ENCODE results near the gene ABCD2. TPM values are rescaled to one million over a fixed set of nuclear protein-coding genes. Genes with fewer than 3 reads are reported as not detected.
"Not testable (repeated sequence)": the region's sequence is repeated elsewhere in the genome, so short reads cannot be mapped to it uniquely, and the experiment has no call there.

Gene ABCD2
- polyA plus RNA-seq, 1 donor from 2014 or later, result 1.5 TPM

GRCh38 chr12:39620659-39621658 is 1.4 kb upstream of the ABCD2 start:
- Mint-ChIP-seq H3K4me3 (no peak overlapping the region), H3K36me3 (no peaks in the 10 kb centered on the region), H3K4me1 (peaks cover 15 to 23% (median 18%) of the 10 kb centered on the region in 3 donors), H3K9me3 (no peaks in the 10 kb centered on the region), H3K27me3 (no peaks in the 10 kb centered on the region), H3K27ac (no peak overlapping the region)

GRCh38 chr12:39619316-39619659 is 315 bp downstream of the ABCD2 start:
- Mint-ChIP-seq H3K4me1 (peaks cover 16 to 28% (median 18%) of the 10 kb centered on the region in 3 donors), H3K27me3 (no peaks in the 10 kb centered on the region), H3K27ac (peak overlapping the region in 1 of 3 donors; percentile 85), H3K36me3 (peaks cover 1% of the 10 kb centered on the region), H3K4me3 (no peak overlapping the region), H3K9me3 (no peaks in the 10 kb centered on the region)

DNA sequence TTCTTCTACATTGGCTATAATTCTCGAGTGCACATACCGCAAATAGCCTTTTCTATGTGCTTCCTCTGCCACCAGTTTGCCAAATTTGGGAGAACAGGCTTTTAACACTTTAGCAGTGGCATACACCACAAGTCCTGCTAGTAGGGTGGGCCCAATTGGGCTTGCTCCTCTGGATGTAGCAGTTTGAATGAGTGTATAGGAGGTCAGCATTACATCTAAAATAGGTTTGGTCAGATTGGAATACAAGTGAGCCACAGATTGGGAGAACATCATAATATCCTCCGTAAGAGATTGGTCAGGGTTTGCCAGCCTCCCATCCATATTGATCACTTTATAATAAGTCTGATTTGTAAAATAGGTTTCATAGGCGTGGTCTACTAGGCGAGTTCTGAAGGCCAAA is 902 bp downstream of the ABCD2 start:
- H3K27me3 Mint-ChIP-seq, result no peaks in the 10 kb centered on the region
- H3K27ac Mint-ChIP-seq, result peak overlapping the region in 1 of 3 donors; percentile 85
- H3K4me3 Mint-ChIP-seq, result no peak overlapping the region
- no peaks in the 10 kb centered on the region for H3K9me3 Mint-ChIP-seq
- peaks cover 1% of the 10 kb centered on the region for H3K36me3 Mint-ChIP-seq
- H3K4me1 Mint-ChIP-seq, result peaks cover 16 to 29% (median 24%) of the 10 kb centered on the region in 3 donors

- Mint-ChIP-seq H3K27me3 (no peaks in the 10 kb centered on the region), H3K36me3 (peaks cover 1% of the 10 kb centered on the region), H3K27ac (peak overlapping the region in 2 of 3 donors; percentile 61 to 85), H3K4me1 (peaks cover 18 to 31% (median 25%) of the 10 kb centered on the region in 3 donors), H3K4me3 (no peak overlapping the region), H3K9me3 (no peaks in the 10 kb centered on the region)
Observed at GRCh38 chr12:39617887-39618286, 1.7 kb downstream of the ABCD2 start.

GRCh38 chr12:39616666-39617065 is 2.9 kb downstream of the ABCD2 start:
- H3K27me3 Mint-ChIP-seq, result no peaks in the 10 kb centered on the region
- peaks cover 1% of the 10 kb centered on the region for H3K36me3 Mint-ChIP-seq
- H3K9me3 Mint-ChIP-seq, result no peaks in the 10 kb centered on the region
- H3K4me1 Mint-ChIP-seq, result peaks cover 18 to 25% (median 22%) of the 10 kb centered on the region in 3 donors
- peak overlapping the region; percentile 2 to 70 (median 23) for H3K4me3 Mint-ChIP-seq
- H3K27ac Mint-ChIP-seq, result no peak overlapping the region

- Mint-ChIP-seq H3K36me3 (peaks cover 1% of the 10 kb centered on the region), H3K9me3 (no peaks in the 10 kb centered on the region), H3K27ac (no peak overlapping the region), H3K27me3 (no peaks in the 10 kb centered on the region), H3K4me3 (peak overlapping the region; percentile 2 to 70 (median 23)), H3K4me1 (peaks cover 18 to 23% (median 19%) of the 10 kb centered on the region in 3 donors)
Observed at GRCh38 chr12:39616251-39616650, 3.4 kb downstream of the ABCD2 start.

- Mint-ChIP-seq H3K27ac (peak overlapping the region in 1 of 3 donors; percentile 36), H3K4me1 (peaks cover 14 to 21% (median 17%) of the 10 kb centered on the region in 3 donors), H3K9me3 (no peaks in the 10 kb centered on the region), H3K4me3 (peak overlapping the region in 1 of 4 donors; percentile 24), H3K27me3 (no peaks in the 10 kb centered on the region), H3K36me3 (peaks cover 1% of the 10 kb centered on the region)
Observed at GRCh38 chr12:39613525-39613924, 6.1 kb downstream of the ABCD2 start.

GRCh38 chr12:39612250-39612649 is 7.4 kb downstream of the ABCD2 start:
- Mint-ChIP-seq H3K4me1 (peaks cover 10 to 17% (median 11%) of the 10 kb centered on the region in 3 donors), H3K27me3 (no peaks in the 10 kb centered on the region), H3K27ac (no peak overlapping the region), H3K9me3 (no peaks in the 10 kb centered on the region), H3K4me3 (no peak overlapping the region), H3K36me3 (peaks cover 1% of the 10 kb centered on the region)

DNA sequence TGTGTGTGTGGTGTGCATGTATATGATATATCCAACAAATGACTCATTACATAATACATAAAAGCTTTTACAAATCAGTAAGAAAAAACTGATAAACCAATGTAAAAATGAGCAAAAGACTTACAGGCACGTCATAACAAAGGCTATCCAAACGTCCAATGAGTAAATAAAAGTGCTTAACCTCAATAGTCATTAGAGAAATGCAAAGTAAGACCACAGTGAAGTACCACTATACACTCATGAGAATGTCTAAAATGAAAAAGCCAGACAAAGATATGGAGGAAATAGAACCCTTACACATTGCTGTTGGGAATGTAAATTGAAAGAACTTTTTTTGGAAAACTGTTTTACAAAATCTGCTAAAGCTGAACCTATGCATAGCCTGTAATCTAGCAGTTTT is 7.8 kb downstream of the ABCD2 start:
- Mint-ChIP-seq H3K36me3 (peaks cover 1% of the 10 kb centered on the region), H3K4me1 (peaks cover 10 to 15% (median 11%) of the 10 kb centered on the region in 3 donors), H3K9me3 (no peaks in the 10 kb centered on the region), H3K27me3 (no peaks in the 10 kb centered on the region), H3K4me3 (no peak overlapping the region), H3K27ac (no peak overlapping the region)

DNA sequence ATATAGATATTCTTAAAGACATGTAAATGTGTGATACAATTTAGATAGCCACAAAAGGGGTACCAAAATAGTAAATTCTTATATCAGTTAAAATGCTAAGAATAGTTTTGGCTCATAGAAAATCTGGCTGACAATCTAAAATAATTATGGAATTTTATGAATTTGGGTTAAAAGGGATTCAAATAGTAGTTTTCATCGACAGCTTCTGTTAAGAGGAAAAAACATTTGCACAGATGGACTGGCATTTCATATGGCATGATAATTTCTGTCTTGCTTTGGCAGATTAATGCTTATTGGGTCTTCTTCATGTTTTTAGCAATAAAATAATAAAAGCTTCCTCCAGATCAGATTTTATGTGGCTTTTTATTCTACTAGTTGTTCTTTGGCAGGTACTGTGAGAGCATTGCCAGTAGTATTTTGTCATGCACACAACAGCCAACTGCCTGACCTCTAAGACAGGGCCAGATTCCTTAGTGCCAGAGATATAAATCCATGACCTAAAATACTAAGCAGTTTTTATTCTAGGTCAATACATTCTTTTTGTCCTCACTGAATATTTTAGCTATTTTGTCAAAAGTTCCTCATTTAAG is 9.1 kb downstream of the ABCD2 start:
- Mint-ChIP-seq H3K36me3 (peaks cover 1% of the 10 kb centered on the region), H3K27ac (no peak overlapping the region), H3K9me3 (no peaks in the 10 kb centered on the region), H3K4me3 (no peak overlapping the region), H3K27me3 (no peaks in the 10 kb centered on the region), H3K4me1 (peaks cover 5 to 11% (median 9%) of the 10 kb centered on the region in 3 donors)

DNA sequence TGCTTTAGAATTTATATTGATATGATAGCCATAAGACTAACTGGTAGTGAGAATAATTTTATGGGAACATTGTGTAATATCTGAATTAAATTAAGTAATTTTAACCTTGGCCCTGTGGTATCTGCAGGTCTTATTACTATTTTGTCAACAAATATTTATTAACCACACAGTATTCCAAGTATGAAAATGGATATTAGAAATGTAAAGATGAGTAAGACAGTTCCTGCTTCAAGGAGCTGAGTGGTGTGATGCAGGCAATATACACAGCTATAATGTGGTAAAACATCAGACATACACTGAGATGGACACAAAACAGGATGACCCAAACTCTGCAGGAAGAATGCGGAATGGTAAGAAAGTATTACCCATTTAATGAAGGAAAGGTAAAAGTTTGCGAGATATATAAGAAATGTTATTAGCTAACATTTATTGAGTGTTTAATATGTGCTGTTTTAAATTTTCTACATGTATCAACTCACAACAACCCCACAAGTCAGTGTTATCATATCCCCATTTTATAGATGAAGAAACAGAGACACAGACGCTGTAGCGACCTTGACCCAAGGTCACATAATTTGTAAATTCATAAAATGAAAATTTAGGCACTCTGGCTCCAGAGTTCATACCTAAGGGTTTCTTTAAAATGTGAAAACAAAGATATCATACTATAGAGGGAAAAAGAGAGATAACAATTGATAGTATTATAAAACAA is 12.7 kb downstream of the ABCD2 start:
- Mint-ChIP-seq H3K27ac (no peak overlapping the region), H3K27me3 (no peaks in the 10 kb centered on the region), H3K4me1 (peaks cover 0 to 3% (median 0%) of the 10 kb centered on the region in 3 donors), H3K36me3 (peaks cover 2% of the 10 kb centered on the region), H3K9me3 (no peaks in the 10 kb centered on the region), H3K4me3 (no peak overlapping the region)

DNA sequence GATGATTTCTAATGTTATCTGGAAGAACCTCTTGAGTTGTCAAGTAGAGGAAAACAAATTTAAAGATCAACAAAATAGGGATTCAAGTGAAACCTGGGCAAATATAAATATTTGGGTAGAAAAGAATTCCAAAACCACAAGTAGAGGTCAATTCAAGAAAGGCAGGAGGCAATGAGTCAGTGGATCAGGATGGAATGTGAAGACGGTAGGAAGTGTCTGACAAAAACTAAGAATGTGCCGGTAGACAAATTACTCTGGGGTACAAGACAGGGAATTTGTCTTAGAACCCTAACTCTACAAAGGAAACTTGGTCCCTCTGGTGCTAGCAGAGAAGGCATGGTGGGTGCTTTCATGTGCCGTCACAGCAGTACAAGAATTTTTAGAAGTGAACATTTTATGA is 13.6 kb downstream of the ABCD2 start:
- Mint-ChIP-seq H3K36me3 (peaks cover 4% of the 10 kb centered on the region), H3K27ac (no peak overlapping the region), H3K4me1 (peaks cover 0 to 3% (median 0%) of the 10 kb centered on the region in 3 donors), H3K9me3 (no peaks in the 10 kb centered on the region), H3K4me3 (no peak overlapping the region), H3K27me3 (no peaks in the 10 kb centered on the region)

GRCh38 chr12:39605501-39605900 is 14.1 kb downstream of the ABCD2 start:
- no peaks in the 10 kb centered on the region for H3K9me3 Mint-ChIP-seq
- H3K4me3 Mint-ChIP-seq, result no peak overlapping the region
- H3K27ac Mint-ChIP-seq, result no peak overlapping the region
- peaks cover 0 to 3% (median 0%) of the 10 kb centered on the region in 3 donors for H3K4me1 Mint-ChIP-seq
- H3K27me3 Mint-ChIP-seq, result no peaks in the 10 kb centered on the region
- peaks cover 4% of the 10 kb centered on the region for H3K36me3 Mint-ChIP-seq

GRCh38 chr12:39603065-39603464 is 16.5 kb downstream of the ABCD2 start:
- no peak overlapping the region for H3K27ac Mint-ChIP-seq
- H3K4me3 Mint-ChIP-seq, result no peak overlapping the region
- peaks cover 6% of the 10 kb centered on the region for H3K36me3 Mint-ChIP-seq
- no peaks in the 10 kb centered on the region for H3K4me1 Mint-ChIP-seq
- H3K27me3 Mint-ChIP-seq, result no peaks in the 10 kb centered on the region
- no peaks in the 10 kb centered on the region for H3K9me3 Mint-ChIP-seq

DNA sequence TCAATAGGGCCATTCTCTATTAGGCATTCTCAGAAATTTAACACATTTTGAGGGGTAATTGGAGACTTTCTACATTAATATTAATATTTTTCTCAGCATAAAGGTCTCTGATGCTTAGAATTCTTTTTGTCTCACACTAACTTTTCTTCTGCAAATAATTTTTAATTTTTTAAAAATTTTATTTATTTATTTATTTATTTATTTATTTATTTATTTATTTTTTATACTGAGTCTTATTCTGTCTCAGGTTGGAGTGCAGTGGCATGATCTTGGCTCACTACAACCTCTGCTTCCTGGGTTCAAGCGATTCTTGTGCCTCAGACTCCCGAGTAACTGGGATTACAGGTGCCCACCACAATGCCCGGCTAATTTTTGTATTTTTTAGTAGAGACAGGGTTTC is 17.7 kb downstream of the ABCD2 start:
- not testable (repeated sequence) for H3K9me3 Mint-ChIP-seq, H3K4me3 Mint-ChIP-seq, H3K27me3 Mint-ChIP-seq, H3K27ac Mint-ChIP-seq, H3K36me3 Mint-ChIP-seq, H3K4me1 Mint-ChIP-seq

Data from IgD-negative memory B cell (primary cell).